ENCODE data around the gene ESRRA.
A peak's percentile ranks its signal among the peaks of the same experiment; 100 is the strongest.

ESRRA gene

DNA sequence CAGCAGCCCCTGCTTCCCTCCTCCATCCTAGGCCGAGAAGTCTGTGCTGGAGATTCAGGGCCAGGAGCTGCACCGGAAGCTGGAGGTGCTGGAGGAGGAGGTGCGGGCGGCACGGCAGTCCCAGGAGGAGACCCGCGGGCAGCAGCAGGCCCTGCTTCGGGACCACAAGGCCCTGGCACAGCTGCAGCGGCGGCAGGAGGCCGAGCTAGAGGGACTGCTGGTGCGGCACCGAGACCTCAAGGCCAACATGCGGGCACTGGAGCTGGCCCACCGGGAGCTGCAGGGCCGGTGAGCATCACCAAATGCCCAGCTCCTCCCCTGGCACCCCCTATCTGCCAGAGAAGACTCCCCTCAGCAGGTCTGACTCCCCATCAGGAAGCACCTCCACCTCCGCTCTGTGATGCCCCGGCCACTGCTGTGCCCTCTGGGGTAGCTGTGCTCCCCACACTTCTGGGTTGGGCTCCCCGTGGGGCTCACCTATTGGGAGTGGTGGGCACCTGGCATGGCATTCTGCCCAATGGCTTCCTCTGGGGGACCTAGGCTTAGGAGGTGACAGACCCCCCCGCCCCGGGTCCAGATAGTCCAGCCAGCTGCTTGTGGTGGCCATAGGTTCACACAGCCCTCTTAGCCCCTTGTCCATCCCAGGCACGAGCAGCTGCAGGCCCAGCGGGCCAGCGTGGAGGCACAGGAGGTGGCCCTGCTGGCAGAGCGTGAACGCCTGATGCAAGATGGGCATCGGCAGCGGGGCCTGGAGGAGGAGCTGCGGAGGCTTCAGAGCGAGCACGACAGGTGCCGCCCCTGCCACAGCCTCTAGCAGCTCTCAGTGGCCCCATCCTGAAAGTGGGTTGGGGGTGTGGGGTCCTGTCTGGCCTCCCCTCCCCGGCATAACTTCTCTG lies 47.0 kb downstream of the ESRRA start:
- DNase-seq, result no peak

DNA sequence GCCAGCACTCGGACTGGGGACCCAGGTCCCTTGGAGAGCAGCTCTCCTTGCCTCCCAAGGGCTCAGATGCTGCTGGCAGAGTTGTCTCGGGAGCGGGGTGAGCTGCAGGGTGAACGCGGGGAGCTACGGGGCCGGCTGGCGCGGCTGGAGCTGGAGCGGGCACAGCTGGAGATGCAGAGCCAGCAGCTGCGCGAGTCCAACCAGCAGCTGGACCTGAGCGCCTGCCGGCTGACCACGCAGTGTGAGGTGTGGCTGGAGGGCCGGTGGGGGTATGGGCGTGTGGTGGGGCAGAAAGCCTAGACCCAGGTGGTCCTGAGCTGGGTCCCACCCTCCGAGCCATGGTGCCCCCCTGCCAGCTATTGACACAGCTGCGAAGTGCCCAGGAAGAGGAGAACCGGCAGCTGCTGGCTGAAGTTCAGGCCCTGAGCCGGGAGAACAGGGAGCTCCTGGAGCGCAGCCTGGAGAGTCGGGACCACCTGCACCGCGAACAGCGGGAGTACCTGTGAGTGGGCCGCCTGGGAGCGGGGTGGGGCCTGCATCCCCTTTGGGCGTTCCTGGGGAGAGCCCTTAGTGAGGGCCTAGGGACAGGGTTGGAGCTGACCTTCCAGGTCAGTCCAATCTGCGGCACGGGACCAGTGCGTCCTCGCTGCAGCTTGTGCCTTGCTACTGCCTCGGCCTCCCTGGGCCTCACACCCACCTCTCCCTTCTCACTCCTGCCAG lies 47.8 kb downstream of the ESRRA start:
- no peak for DNase-seq

DNA sequence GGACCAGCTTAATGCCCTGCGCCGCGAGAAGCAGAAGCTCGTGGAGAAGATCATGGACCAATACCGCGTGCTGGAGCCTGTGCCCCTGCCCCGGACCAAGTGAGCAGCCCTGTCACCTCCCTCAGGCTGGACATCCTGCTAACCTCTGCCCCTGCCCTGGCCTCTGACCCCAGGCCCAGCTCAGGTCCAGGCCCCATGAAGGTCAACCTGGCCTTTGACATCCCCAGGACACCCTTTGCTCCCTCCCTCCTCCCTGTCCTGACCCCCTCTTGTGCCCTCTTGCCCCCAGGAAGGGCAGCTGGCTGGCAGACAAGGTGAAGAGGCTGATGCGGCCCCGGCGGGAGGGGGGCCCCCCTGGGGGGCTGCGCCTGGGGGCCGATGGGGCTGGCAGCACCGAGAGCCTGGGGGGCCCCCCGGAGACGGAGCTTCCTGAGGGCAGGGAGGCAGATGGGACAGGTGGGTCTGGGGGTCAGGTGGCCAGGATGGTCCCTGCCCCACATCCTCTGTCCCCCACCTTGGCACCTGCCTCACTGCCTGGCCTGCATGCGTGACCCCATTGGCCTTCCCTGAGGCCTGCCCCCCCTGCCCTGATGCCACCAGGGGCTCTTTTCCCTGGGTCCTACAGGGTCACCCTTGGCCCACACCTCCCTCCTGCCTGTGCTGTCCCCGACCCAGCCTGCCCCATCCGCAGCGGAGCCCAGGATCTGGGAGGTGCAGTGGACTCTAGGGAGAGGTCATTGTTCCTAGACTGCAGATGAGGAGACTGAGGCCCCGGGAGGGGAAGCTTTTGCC lies 48.6 kb downstream of the ESRRA start:
- DNase-seq, result no peak

DNA sequence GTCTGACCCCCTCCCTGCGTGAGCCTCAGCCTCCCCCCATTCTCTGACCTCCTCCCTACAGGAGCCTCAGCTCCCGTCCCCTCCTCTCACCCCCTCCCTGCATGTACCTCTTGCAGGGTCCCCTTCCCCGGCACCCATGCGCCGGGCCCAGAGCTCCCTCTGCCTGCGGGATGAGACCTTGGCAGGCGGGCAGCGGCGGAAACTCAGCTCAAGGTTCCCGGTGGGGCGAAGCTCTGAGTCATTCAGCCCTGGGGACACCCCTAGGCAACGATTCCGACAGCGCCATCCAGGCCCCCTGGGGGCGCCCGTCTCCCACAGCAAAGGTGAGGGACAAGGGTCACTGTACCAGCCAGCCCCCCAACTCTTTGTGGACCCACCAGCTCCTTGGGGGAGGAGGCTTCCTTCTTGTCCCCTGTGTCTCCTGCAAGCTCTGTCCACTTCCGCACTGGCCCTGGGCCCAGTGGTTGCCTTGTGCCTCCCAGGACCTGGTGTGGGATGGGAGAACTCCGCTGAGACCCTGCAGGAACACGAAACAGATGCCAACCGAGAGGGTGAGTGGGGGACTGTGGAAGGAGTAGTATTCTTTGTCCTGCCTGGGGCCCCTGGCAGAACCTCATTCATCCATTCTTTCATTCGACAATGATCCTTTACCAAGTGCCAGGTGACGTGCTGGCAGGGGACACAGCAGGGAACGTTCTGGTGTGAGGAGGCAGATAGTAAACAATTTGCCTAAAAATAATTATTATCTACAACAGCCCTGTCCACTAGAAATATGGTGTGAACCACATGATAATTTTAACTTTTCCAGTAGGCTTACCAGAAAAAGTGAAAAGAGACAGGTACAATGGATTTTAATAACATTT lies 50.0 kb downstream of the ESRRA start:
- DNase-seq, result peak in 1 of 2 experiments; percentile 85

DNA sequence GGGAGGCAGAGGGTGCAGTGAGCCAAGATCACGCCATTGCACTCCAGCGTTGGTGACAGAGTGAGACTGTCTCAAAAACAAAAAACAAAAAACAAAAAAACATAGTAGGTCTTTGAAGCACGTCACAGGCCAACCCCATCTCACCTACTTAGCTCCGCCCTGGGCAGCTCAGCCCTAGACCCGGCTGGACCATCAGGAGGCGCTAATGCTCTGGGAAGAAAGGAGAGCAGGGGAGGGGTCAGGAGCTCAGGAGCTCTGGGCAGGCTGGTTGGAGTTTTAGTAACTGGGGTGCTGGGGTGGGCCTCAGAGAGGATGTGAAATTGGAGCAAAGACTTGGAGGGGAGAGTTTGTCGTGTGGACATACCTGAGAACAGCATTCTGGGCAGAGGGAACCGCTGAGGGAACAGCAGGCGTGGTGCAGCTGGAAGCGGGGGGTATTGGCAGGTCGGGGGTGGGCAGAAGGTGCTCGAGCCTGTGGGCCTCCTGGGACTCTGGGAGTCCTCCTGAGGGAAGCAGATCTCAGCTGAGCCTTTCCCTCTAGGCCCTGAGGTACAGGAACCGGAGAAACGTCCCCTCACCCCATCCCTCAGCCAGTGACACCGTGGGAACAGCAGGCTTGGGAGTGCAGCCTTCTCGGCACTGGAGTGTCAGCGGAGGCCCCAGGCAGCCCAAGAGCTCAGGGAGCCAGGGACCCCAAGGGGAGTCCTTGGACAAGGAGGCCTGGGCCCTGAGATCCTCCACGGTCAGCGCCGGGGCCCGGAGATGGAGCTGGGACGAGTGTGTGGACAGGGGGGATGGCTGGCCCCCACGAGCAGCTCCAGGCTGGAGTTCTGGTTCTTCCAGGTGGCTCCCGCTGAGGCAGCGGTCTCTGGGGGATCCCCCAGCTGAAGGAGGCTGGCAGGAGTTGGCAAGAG lies 51.4 kb downstream of the ESRRA start:
- peak in 1 of 2 experiments; percentile 63 for DNase-seq

DNA sequence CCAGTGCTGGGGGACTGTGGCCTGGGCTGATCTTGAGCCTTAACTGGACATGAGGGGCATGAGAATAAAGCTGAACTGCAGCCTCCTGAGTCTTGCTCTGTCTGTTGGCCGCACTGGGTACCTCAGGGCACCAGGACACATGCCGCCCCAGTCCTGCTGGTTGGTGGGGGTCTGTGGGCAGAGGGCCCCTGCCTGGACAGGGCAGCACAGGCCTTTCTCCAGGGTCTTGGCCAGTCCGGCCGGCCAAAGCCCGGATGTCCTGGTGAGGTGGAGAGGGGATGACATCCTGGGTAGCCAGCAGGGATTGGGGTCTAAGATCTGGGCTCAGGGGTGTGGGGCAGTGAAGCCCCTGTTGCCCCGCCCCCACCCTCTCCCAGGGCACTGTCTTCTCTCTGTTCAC lies 52.1 kb downstream of the ESRRA start:
- no peak for DNase-seq

DNA sequence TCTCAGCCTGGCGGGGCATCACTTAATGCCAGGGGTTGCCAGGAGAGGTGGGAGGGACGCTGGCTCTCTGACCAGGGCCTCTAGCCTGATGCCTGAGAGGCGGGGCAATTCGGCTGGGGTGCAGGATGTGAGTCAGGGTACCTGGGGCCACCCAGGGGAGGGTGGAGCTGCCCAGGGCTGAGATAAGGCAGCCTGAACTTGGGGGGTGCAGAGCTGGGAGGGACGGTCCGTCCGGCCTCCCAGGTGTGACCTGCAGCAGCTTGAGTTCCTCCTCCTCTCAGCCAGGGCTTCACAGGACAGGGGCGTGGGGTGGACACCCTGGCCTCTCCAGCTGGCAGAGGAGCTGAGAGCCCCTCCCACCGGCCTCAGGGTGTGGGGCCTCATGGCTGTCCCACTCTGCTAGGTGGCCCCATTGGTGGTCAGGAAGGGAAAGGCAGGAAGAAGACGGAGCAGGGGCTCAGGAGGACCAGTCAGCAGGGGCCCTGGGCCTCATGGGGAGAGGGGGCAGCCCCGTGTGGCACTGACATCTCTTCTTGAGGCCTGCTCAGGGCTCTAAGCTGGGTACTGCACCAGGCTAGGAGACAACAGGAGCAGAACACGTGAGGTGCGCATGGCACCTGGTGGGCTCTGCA lies 52.7 kb downstream of the ESRRA start:
- DNase-seq, result no peak

DNA sequence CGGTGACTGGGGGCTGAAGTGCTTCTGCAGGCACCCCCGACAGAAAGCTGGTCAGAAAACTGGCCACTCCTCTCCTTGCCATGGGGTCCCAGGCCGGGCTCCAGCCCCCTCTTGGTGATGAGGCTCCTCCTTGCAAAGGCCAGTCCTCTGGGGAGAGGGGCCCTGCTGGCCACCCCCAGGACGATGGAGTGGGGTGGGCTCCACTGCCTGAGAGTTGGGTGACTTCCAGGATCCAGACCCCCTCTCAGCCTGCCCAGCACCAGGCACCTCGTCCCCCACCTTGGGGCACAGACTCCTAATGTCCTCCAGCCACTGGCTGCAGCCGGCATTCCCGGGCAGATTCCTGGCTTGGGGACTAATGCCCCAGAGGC lies 53.2 kb downstream of the ESRRA start:
- DNase-seq, result no peak

DNA sequence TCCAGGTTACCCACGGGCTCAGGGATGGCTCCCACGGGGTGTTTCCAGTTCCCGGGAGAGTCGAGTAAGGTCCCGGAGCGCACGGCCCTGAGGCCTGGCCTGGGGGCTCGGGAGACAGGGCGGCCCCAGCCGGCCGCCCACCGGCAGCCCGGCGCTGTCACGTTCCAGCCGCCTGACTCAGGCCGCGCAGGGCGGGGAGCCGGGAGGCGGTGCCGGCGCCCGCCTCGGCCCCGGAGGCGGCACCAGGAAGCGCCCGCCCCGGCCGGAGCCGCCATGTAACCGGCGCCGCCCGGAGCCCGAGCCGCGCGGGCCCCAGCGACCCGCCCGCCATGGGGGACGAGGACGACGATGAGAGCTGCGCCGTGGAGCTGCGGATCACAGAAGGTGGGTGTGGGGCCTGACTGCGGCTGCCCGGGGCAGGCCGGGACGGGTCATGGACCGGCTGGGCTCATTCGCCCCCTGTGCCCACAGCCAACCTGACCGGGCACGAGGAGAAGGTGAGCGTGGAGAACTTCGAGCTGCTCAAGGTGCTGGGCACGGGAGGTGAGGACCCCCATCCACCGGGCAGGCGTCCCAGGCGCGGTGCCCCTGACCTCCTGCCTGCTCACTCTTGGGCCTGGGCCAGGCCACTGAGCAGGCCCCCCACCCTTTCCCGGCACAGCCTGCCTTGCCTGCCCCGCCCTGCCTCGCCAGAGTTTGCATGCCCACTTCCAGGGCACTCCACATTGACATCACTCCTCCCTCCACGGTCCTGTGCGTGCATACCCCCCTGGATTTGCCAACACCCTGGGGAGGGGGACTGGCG lies 53.8 kb downstream of the ESRRA start, which contains the start of gene RPS6KA4:
RPS6KA4 (plus strand) TSS at position 256 of the 805 bp plus-strand sequence; CDS start at position 330, 74 bp downstream.
- DNase-seq, result peak in 1 of 2 experiments; percentile 46

DNA sequence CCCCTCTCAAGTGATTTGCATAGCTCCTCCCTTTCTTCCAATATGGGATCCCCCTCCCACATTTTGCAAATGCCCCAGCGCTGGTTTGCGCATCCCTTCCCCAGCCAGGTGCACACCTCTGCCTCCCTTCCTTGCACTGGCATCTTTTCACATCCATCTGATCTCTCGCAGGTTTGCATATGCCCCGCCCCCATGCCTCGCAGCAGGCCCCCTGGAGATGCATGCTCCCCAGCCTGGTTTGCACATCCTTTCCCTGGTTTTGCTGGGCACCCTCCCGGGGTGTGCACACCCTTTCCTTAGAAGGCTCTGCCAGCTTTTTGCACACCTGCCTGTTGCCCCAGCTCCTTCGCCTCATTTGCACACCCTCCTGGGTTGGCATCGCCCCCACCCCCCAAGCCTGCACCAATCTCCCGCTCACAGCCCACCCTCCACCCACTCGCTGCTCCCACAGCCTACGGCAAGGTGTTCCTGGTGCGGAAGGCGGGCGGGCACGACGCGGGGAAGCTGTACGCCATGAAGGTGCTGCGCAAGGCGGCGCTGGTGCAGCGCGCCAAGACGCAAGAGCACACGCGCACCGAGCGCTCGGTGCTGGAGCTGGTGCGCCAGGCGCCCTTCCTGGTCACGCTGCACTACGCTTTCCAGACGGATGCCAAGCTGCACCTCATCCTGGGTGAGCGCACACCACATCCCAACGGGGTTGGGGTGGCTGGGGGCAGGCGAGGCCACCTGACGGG lies 54.6 kb downstream of the ESRRA start:
- no peak for DNase-seq

DNA sequence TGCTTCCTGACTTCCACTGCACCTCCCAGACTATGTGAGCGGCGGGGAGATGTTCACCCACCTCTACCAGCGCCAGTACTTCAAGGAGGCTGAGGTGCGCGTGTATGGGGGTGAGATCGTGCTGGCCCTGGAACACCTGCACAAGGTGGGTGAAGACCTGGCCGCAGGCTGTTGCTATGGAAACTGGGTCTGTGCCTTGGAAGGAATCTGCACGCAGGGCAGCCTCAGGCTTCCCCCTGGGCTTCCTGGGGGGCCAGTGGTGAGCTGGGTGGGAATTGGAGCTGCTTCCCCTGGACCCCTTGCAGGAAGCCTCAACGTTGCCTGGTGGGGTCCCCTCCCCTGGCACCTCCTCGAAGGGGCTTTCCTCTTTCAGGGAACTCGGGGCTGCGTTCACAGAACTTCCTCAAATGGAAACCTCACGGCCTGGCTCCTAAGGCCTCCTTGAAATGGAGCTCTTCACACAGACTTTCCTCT lies 55.2 kb downstream of the ESRRA start:
- DNase-seq, result no peak

DNA sequence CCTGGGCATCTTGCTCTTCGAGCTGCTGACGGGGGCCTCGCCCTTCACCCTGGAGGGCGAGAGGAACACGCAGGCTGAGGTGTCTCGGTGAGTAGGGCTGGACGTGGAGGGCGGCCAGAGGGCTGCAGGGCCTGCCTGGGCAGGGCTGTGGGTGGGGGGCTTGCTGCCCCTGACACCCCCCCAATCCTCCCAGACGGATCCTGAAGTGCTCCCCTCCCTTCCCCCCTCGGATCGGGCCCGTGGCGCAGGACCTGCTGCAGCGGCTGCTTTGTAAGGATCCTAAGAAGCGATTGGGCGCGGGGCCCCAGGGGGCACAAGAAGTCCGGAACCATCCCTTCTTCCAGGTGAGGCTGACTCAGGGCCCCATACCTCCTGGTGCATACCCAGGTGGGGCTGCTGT lies 56.3 kb downstream of the ESRRA start:
- DNase-seq, result no peak

DNA sequence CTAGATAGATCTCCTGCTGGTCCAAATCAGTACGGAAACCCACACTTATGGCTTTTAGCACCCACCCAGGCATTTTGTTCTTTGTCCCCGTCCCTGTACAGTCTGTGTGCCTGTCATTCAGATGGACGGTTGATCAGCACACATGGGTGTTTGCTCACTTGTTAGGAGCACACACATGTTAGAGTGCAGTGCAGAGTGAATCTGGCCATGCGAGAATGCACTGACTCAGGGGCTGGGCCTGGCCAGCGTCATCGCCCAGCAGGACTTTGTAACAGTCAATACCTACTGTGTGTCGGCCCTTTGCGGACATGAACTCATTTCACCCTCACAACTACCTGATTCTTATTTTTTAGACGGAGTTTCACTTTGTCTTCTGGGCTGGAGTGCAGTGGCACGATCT lies 57.0 kb downstream of the ESRRA start:
- DNase-seq, result no peak

DNA sequence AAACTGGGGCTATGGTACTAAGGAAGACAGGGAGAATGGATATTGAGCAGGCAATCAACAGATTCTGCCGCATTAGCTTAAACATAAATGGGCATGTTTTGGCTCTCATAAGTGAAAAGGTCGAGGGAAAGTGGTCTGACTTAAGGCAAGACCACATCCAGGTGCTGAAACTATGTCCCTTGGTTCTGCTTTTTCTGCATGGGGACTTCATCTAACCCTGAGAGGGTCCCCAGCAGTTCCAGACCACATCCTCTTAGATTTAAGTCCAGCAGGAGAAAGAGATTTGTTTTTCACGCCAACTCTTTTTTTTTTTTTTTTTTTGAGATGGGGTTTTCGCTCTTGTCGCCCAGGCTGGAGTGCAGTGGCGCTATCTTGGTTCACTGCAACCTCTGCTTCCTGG lies 59.1 kb downstream of the ESRRA start:
- no peak for DNase-seq

DNA sequence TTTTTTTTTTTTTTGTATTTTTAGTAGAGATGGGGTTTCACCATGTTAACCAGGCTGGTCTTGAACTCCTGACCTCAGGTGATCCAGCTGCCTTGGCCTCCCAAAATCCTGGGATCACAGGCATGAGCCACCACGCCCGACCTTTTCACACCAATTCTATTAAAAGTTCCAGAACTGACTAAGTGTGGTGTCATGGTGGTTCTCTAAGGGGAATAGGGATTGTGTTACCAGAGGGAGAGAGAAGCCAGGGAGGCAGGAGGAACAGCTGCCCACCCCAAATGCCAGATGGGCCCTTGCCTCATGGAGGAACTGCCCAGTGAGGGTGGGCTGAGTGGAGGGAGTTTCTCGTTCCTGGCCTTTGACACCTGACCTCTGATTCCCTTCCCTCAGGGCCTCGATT lies 59.6 kb downstream of the ESRRA start:
- DNase-seq, result no peak
